ENCODE measurements around the gene TDRD10.

DNA sequence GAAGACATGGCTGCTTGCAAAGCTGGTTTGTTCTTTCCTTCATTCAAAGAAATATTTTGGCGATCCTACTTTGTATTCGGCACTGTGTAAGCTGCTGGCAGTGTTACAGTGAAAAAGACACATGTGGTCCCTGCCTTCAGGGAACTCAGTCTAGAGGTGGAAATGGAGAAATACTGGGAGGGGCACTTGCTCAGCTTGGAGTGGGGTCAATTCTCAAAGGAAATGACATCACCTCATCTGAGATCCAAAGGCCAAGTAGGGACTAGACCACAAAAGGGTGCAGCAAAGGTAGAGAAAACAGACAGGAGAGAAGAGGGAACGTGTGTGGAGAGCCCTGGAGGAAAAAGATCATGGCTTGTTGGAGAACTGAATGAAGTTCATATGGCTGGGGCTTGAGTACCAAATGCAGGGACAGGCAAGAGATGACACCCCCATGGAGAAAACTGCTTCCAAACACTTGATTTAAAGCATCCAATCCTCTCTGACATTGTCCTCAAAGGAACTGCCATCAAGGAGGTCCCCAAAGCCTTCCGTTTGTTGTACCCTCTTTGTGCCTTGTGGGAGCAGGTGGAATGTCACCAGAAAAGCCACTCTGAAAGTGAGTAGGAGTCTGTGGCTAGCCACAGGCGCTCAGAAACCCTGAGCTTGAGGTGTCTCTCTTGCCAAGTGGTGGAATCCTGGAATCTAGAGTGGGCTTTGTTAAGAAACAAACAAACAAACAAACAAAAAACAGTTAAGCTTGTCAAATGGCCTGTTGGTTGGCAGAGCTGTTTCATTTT, 48.3 kb upstream of the TDRD10 start:
- TF ChIP-seq EZH2 (IDR thresholded peaks at IDR 0.05; ENCODE audit: insufficient read depth, poor library complexity, severe bottlenecking) (no peak), EZH2phosphoT487 (IDR thresholded peaks at IDR 0.05; ENCODE audit: insufficient read depth, low read depth) (no peak)

All from GM23248 (cell line).